Raji (cell line): ENCODE data around the gene EXOC3L1.

ENCODE experiments used
- POLR2A ChIP-seq: IDR thresholded peaks from 2 replicates; pipeline ENCODE4 v1.6.1; 2011; ENCODE audit warnings: low read depth, low read length, control low read depth; ENCODE audit not compliant: insufficient read depth

EXOC3L1 gene

DNA sequence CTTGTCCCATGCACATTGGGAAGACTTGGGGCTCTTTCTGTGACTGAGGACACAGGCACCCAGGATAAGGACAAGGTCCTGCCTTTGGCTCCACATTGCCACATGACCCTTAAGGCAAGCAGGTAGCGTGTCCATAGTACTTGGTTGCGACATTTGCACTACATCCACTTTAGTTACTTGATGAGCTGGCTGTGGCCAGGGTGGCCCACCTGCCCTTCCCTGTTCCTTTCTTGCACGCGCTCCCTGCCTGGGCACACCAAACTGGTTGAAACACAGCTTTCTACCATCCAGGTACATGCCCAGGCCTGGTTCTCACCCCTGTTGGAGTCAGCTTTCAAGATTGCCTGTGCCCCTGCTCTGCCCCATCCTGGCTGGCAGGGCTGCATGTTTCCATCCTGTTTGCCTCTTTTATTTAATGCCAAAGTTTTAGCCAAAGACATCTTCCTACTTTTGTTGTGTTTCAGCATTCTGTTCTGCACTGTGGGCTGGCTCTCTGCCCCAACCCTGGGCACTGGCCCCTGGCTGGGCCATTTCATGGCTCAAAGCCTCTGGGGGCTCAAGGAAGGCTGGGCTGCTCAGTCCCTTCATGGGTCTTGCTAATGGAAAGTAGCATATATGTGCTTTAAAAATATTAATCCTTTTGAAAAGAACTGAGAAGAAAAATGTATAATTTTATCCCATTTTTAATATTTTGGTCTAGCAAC lies 42.3 kb downstream of the EXOC3L1 start:
- no peak for TF ChIP-seq POLR2A

DNA sequence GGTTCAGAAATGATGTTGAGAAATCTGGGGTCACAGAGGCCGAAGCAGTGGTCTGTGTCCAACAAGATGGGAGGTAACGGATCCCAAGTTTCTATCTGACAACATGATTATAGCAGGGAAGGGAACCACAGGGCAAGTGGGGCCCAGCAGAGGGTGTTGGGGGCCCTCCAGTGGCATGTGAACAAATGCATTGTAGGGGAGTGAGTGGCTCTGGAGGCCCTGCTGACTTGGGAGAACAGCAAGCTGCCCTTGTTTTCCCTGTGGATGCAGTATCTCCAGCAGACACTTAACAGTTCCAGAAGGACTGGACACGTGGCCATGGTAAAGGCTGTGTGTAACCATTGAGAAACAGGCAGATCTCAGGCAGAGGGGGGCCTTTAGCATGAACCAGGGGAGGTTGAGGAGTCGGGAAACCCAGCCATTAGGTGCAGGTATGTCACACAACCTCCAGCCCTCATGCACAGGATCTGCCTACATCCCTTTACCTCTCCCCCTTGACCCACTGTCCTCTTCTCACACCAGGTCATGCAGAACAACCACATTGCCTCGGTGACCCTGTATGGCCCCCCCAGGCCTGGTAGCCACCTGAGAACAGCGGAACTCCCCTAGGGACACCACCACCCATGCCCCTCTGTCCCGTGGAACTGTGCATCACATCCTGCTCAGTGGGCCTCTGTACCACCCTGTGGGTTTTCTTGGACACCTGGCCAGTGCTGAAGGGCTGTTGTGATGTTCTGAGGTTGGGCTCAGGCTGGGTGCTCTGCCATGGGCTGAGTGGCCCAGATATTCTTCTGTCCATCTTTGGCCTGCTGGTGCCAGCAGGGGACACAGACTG lies 43.2 kb downstream of the EXOC3L1 start:
- TF ChIP-seq POLR2A: no peak

GRCh38 chr16:67145746-67146145 lies 44.2 kb downstream of the EXOC3L1 start:
- TF ChIP-seq POLR2A: no peak

- TF ChIP-seq POLR2A: no peak
Observed at GRCh38 chr16:67144943-67145342, 45.0 kb downstream of the EXOC3L1 start.

GRCh38 chr16:67142342-67142741 lies 47.6 kb downstream of the EXOC3L1 start:
- TF ChIP-seq POLR2A: no peak

DNA sequence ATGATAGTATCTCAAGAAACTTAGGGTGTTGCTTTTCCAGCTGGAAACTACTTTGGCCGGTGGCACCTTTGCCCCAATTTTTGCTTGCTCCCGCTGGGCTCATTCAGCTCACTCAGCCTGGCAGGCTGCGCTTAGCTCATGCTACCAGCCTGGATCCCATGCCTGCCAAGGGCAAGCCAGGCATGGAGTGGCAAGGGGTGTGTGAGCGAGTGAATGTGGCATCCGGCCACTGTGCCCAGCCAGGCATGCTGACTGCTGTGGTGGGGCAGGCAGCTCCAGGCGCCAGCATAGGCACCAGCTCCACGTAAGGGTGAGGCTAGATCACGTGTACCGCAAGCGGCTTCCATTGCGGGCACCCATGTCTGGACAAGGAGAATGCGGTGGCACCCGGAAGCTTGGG lies 48.5 kb downstream of the EXOC3L1 start:
- no peak for TF ChIP-seq POLR2A

GRCh38 chr16:67137605-67138004 lies 52.3 kb downstream of the EXOC3L1 start:
- no peak for TF ChIP-seq POLR2A
